ENCODE results near the gene ABHD17C. TPM values are rescaled to one million over a fixed set of nuclear protein-coding genes. Genes with fewer than 3 reads are reported as not detected.

Gene ABHD17C
- total RNA-seq, 2 donors from 2014 or later, result 3.6 to 5.3 TPM

GRCh38 chr15:80677041-80677440, 18.1 kb upstream of the ABHD17C start:
- no peaks in the 10 kb centered on the region for H3K27me3 ChIP-seq
- no peak overlapping the region for H3K27ac ChIP-seq
- TF ChIP-seq, protein P1, sequence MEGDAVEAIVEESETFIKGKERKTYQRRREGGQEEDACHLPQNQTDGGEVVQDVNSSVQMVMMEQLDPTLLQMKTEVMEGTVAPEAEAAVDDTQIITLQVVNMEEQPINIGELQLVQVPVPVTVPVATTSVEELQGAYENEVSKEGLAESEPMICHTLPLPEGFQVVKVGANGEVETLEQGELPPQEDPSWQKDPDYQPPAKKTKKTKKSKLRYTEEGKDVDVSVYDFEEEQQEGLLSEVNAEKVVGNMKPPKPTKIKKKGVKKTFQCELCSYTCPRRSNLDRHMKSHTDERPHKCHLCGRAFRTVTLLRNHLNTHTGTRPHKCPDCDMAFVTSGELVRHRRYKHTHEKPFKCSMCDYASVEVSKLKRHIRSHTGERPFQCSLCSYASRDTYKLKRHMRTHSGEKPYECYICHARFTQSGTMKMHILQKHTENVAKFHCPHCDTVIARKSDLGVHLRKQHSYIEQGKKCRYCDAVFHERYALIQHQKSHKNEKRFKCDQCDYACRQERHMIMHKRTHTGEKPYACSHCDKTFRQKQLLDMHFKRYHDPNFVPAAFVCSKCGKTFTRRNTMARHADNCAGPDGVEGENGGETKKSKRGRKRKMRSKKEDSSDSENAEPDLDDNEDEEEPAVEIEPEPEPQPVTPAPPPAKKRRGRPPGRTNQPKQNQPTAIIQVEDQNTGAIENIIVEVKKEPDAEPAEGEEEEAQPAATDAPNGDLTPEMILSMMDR (IDR thresholded peaks at IDR 0.05), result no peak
- no peak for TF ChIP-seq POLR2A (IDR thresholded peaks at IDR 0.05)
- DNase-seq (no peak), ATAC-seq (no peak)
- no peaks in the 10 kb centered on the region for H3K4me1 ChIP-seq
- H3K4me3 ChIP-seq, result no peak overlapping the region
- intact Hi-C loops (cut with DNase I), result no loop called here
- no peaks in the 10 kb centered on the region for H3K9me3 ChIP-seq
- H3K36me3 ChIP-seq (replicated peaks in 1 of 2; ENCODE audit: insufficient read depth in 1 of 2, low read depth in 2 of 2), result no peaks in the 10 kb centered on the region
- WGBS, 2 donors, result 85 to 92% methylated on average over 2 of the region's 2 CpGs

DNA sequence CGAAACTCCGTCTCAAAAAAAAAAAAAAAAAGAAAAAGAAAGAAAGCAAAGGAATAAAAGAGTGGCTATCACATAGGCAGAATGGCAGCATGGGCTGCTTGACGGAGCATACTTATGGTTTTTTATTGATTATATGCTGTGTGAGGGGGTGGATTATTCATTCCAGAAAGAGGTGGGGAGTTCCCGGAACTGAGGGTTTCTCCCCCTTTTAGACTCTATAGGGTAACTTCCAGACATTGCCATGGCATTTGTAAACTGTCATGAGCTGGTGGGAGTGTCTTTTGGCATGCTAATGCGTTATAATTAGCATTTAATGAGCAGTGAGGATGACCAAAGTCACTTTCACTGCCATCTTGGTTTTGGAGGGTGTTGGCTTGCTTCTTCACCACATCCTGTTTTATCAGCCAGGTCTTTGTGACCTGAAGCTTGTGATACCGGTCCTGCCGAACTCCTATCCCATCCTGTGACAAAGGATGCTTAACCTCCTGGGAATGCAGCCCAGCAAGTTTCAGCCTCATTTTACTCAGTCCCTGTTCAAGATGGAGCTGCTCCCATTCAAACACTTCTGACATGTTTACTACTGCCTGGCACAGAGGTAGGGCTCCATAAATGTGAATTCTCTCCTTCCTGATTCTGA, 15.8 kb upstream of the ABHD17C start:
- ATAC-seq, result no peak
- H3K27me3 ChIP-seq, result no peaks in the 10 kb centered on the region
- H3K36me3 ChIP-seq (replicated peaks in 1 of 2; ENCODE audit: insufficient read depth in 1 of 2, low read depth in 2 of 2), result no peaks in the 10 kb centered on the region
- intact Hi-C loops (cut with DNase I), result no loop called here
- DNase-seq, result no peak
- WGBS, 2 donors, result 59 to 63% methylated on average over 7 of the region's 7 CpGs
- H3K4me3 ChIP-seq, result no peak overlapping the region
- TF ChIP-seq, protein P1 (IDR thresholded peaks at IDR 0.05), result no peak
- no peak for TF ChIP-seq POLR2A (IDR thresholded peaks at IDR 0.05)
- H3K27ac ChIP-seq, result no peak overlapping the region
- H3K4me1 ChIP-seq, result no peaks in the 10 kb centered on the region
- no peaks in the 10 kb centered on the region for H3K9me3 ChIP-seq

DNA sequence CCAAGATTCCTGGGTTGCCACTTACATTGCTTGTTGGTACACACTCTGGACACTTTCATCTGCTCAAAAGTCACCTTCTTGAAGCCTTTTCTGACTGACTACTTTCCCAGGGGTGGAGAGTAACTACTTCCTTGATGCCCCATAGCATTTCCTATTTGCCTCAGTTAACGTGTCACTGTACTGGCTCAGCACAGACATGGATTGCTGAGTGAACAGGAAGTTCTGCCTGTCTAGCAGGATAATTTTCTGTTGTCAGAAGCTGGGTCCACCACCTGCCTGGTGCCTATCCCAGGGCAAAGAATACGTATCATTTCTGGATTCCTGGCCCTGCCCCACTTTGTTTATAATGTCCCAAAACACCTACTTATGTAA, 15.3 kb upstream of the ABHD17C start:
- ATAC-seq (no peak), DNase-seq (no peak)
- WGBS, 2 donors, result 25 to 35% methylated on average over 2 of the region's 2 CpGs
- Histone ChIP-seq H3K27ac (no peak overlapping the region), H3K4me3 (no peak overlapping the region), H3K9me3 (no peaks in the 10 kb centered on the region), H3K36me3 (replicated peaks in 1 of 2; ENCODE audit: insufficient read depth in 1 of 2, low read depth in 2 of 2) (no peaks in the 10 kb centered on the region), H3K27me3 (no peaks in the 10 kb centered on the region), H3K4me1 (no peaks in the 10 kb centered on the region)
- intact Hi-C loops (cut with DNase I), result no loop called here
- no peak for TF ChIP-seq POLR2A (IDR thresholded peaks at IDR 0.05)
- TF ChIP-seq, protein P1 (IDR thresholded peaks at IDR 0.05), result no peak

GRCh38 chr15:80682201-80682600, 12.9 kb upstream of the ABHD17C start:
- WGBS, 2 donors, result 48 to 50% methylated on average over 4 of the region's 4 CpGs
- H3K4me1 ChIP-seq, result no peaks in the 10 kb centered on the region
- no peak overlapping the region for H3K27ac ChIP-seq
- ATAC-seq (no peak), DNase-seq (no peak)
- intact Hi-C loops (cut with DNase I), result no loop called here
- no peaks in the 10 kb centered on the region for H3K9me3 ChIP-seq
- no peaks in the 10 kb centered on the region for H3K27me3 ChIP-seq
- no peak for TF ChIP-seq POLR2A (IDR thresholded peaks at IDR 0.05)
- TF ChIP-seq, protein P1 (IDR thresholded peaks at IDR 0.05), result no peak
- H3K4me3 ChIP-seq, result no peak overlapping the region
- no peaks in the 10 kb centered on the region for H3K36me3 ChIP-seq (replicated peaks in 1 of 2; ENCODE audit: insufficient read depth in 1 of 2, low read depth in 2 of 2)

- ATAC-seq, result no peak
- no peaks in the 10 kb centered on the region for H3K36me3 ChIP-seq (replicated peaks in 1 of 2; ENCODE audit: insufficient read depth in 1 of 2, low read depth in 2 of 2)
- no peaks in the 10 kb centered on the region for H3K27me3 ChIP-seq
- DNase-seq, result no peak
- intact Hi-C loops (cut with DNase I), result no loop called here
- H3K4me1 ChIP-seq, result no peaks in the 10 kb centered on the region
- no peak overlapping the region for H3K27ac ChIP-seq
- TF ChIP-seq, protein P1 (IDR thresholded peaks at IDR 0.05), result no peak
- H3K9me3 ChIP-seq, result no peaks in the 10 kb centered on the region
- H3K4me3 ChIP-seq, result no peak overlapping the region
Measured at GRCh38 chr15:80684697-80685096, 10.4 kb upstream of the ABHD17C start.
